HepG2 (cell line): ENCODE measurements around the gene ZCCHC24. TPM values are rescaled to one million over a fixed set of nuclear protein-coding genes. Genes with fewer than 3 reads are reported as not detected.

Experiments used
- ATM ChIP-seq: fragments of 450-650 bp; IDR thresholded peaks from 2 replicates; pipeline ENCODE4 v1.7.1; 2017; ENCODE audit warnings: mild to moderate bottlenecking, borderline replicate concordance
- EEA1 ChIP-seq: sonication (generic); formaldehyde crosslinking; IDR thresholded peaks from 2 replicates; pipeline ENCODE4 v1.5.1; 2020; ENCODE audit warnings: mild to moderate bottlenecking, missing genetic modification reagents, borderline replicate concordance
- ELF1 ChIP-seq: sonication (generic); formaldehyde crosslinking; IDR thresholded peaks from 2 replicates; pipeline ENCODE4 v1.4.0; 2020; ENCODE audit warnings: missing genetic modification reagents
- FOXA3 ChIP-seq: IDR thresholded peaks from 2 replicates; pipeline ENCODE4 v1.6.1; 2016; ENCODE audit warnings: missing genetic modification reagents, missing compliant biosample characterization
- HNRNPL ChIP-seq: fragments of 200-400 bp; formaldehyde crosslinking; IDR thresholded peaks from 2 replicates; pipeline ENCODE4 v1.6.1; 2017; ENCODE audit warnings: mild to moderate bottlenecking, low read depth, low read length
- JUNB ChIP-seq: sonication (generic); formaldehyde crosslinking; IDR thresholded peaks from 2 replicates; pipeline ENCODE4 v1.8.0; 2022; ENCODE audit warnings: missing genetic modification reagents, mild to moderate bottlenecking, borderline replicate concordance
- MAFG ChIP-seq: sonication (generic); formaldehyde crosslinking; IDR thresholded peaks from 2 replicates; pipeline ENCODE4 v1.5.1; 2020; ENCODE audit warnings: mild to moderate bottlenecking, missing genetic modification reagents
- MIER2 ChIP-seq: IDR thresholded peaks from 2 replicates; pipeline ENCODE4 v1.6.1; 2016; ENCODE audit warnings: missing biosample characterization, missing genetic modification reagents
- MXD4 ChIP-seq: IDR thresholded peaks from 2 replicates; pipeline ENCODE4 v1.6.1; 2016; ENCODE audit warnings: mild to moderate bottlenecking, missing biosample characterization, missing genetic modification reagents
- NBN ChIP-seq: fragments of 450-650 bp; conservative IDR thresholded peaks from 2 replicates; pipeline ENCODE4 v1.6.1; 2017
- NCOA1 ChIP-seq: sonication (generic); formaldehyde crosslinking; IDR thresholded peaks from 2 replicates; pipeline ENCODE4 v1.9.0; 2021; ENCODE audit warnings: missing genetic modification reagents
- NFE2L1 ChIP-seq: sonication (generic); formaldehyde crosslinking; IDR thresholded peaks from 2 replicates; pipeline ENCODE4 v1.4.0; 2020; ENCODE audit warnings: missing genetic modification reagents, mild to moderate bottlenecking, borderline replicate concordance
- NR2F1 ChIP-seq, 2 experiments: fragments of 450-650 bp in 1 of 2; formaldehyde crosslinking in 1 of 2; IDR thresholded peaks; 2 replicates each; pipeline versions ENCODE4 v1.5.0 to v1.6.1; 2016 to 2020; ENCODE audit warnings: mild to moderate bottlenecking in 1 of 2, missing compliant biosample characterization in 1 of 2, missing genetic modification reagents in 1 of 2, moderate library complexity in 1 of 2
- PHF5A ChIP-seq: IDR thresholded peaks from one replicate; pipeline ENCODE4 v1.6.1; 2018; ENCODE audit warnings: low read depth, missing genetic modification reagents; ENCODE audit not compliant: unreplicated experiment
- REL ChIP-seq: sonication (generic); formaldehyde crosslinking; conservative IDR thresholded peaks from 2 replicates; pipeline ENCODE4 v1.8.0; 2022; ENCODE audit warnings: mild to moderate bottlenecking, missing genetic modification reagents, moderate library complexity
- RXRA ChIP-seq: sonication (generic); formaldehyde crosslinking; IDR thresholded peaks from 2 replicates; pipeline ENCODE4 v1.5.1; 2020; ENCODE audit warnings: missing genetic modification reagents
- SATB2 ChIP-seq: sonication (generic); formaldehyde crosslinking; IDR thresholded peaks from 2 replicates; pipeline ENCODE4 v1.5.0; 2020; ENCODE audit warnings: missing genetic modification reagents
- SCMH1 ChIP-seq: sonication (generic); formaldehyde crosslinking; IDR thresholded peaks from 2 replicates; pipeline ENCODE4 v1.9.0; 2021; ENCODE audit warnings: missing genetic modification reagents, mild to moderate bottlenecking, borderline replicate concordance
- SOX6 ChIP-seq, 2 experiments: fragments of 450-650 bp in 1 of 2; sonication (generic) in 1 of 2; formaldehyde crosslinking in 1 of 2; IDR thresholded peaks; 2 replicates each; pipeline versions ENCODE4 v1.4.0 to v1.6.1; 2017 to 2020; ENCODE audit warnings: antibody characterized with exemption in 1 of 2, mild to moderate bottlenecking in 1 of 2, missing genetic modification reagents in 1 of 2
- THAP11 ChIP-seq: IDR thresholded peaks from 2 replicates; pipeline ENCODE4 v1.6.1; 2016; ENCODE audit warnings: missing biosample characterization, missing genetic modification reagents
- YEATS2 ChIP-seq: sonication (generic); formaldehyde crosslinking; IDR thresholded peaks from 2 replicates; pipeline ENCODE4 v1.4.0; 2020; ENCODE audit warnings: missing genetic modification reagents, borderline replicate concordance
- ZBTB20 ChIP-seq: sonication (generic); formaldehyde crosslinking; IDR thresholded peaks from 2 replicates; pipeline ENCODE4 v1.8.1; 2023; ENCODE audit warnings: missing genetic modification reagents, low read depth, mild to moderate bottlenecking, borderline replicate concordance
- ZBTB42 ChIP-seq: sonication (generic); formaldehyde crosslinking; IDR thresholded peaks from 2 replicates; pipeline ENCODE4 v1.5.0; 2020; ENCODE audit warnings: mild to moderate bottlenecking, missing genetic modification reagents
- ZFP41 ChIP-seq: sonication (generic); formaldehyde crosslinking; IDR thresholded peaks from 2 replicates; pipeline ENCODE4 v1.4.0; 2020; ENCODE audit warnings: mild to moderate bottlenecking, missing genetic modification reagents, borderline replicate concordance
- ZNF10 ChIP-seq: sonication (generic); formaldehyde crosslinking; IDR thresholded peaks from 2 replicates; pipeline ENCODE4 v1.4.0; 2020; ENCODE audit warnings: mild to moderate bottlenecking, low read depth, missing genetic modification reagents, borderline replicate concordance
- ZNF160 ChIP-seq: sonication (generic); formaldehyde crosslinking; IDR thresholded peaks from 2 replicates; pipeline ENCODE4 v1.8.0; 2022; ENCODE audit warnings: mild to moderate bottlenecking, inconsistent platforms, missing genetic modification reagents
- ZNF431 ChIP-seq: sonication (generic); formaldehyde crosslinking; IDR thresholded peaks from 2 replicates; pipeline ENCODE4 v1.9.0; 2022; ENCODE audit warnings: missing genetic modification reagents, low read depth, mild to moderate bottlenecking, borderline replicate concordance
- ZNF570 ChIP-seq: sonication (generic); formaldehyde crosslinking; IDR thresholded peaks from 2 replicates; pipeline ENCODE4 v1.4.0; 2020; ENCODE audit warnings: mild to moderate bottlenecking, missing genetic modification reagents, borderline replicate concordance
- ZNF761 ChIP-seq: sonication (generic); formaldehyde crosslinking; conservative IDR thresholded peaks from 2 replicates; pipeline ENCODE4 v1.4.0; 2020; ENCODE audit warnings: mild to moderate bottlenecking, missing genetic modification reagents
- ZNF816 ChIP-seq: sonication (generic); formaldehyde crosslinking; IDR thresholded peaks from 2 replicates; pipeline ENCODE4 v1.8.0; 2022; ENCODE audit warnings: missing genetic modification reagents, mild to moderate bottlenecking, borderline replicate concordance
- ZSCAN20 ChIP-seq: sonication (generic); formaldehyde crosslinking; IDR thresholded peaks from 2 replicates; pipeline ENCODE4 v1.4.0; 2020; ENCODE audit warnings: missing genetic modification reagents, mild to moderate bottlenecking, borderline replicate concordance
- polyA plus RNA-seq, 8 experiments: library from polyadenylated mRNA; depleted of rRNA in 3 of 8; stranded (reverse) in 7 of 8; unstranded in 1 of 8; fragments of >200 nt; fragmentation: Illumina TruSeq in 4 of 8; extraction: Trizol in 4 of 8; gene quantifications; 2 replicates each; pipeline versions ENCODE4 v1.2.1 to v1.2.3, GENCODE V29; 2011 to 2016; ENCODE audit warnings: low read depth in 4 of 8, missing spikeins in 1 of 8, mixed read lengths in 1 of 8; ENCODE audit not compliant: insufficient read depth in 1 of 8
- total RNA-seq, 5 experiments: library from RNA; depleted of rRNA; stranded (reverse); fragments of >200 nt; fragmentation: Illumina TruSeq; extraction: Trizol; gene quantifications; 2 replicates each; pipeline ENCODE4 v1.2.3, GENCODE V29; 2016; ENCODE audit warnings: low read depth in 1 of 5
- TF ChIP-seq, protein P1 (sequence below): sonication (generic); formaldehyde crosslinking; IDR thresholded peaks from 2 replicates; pipeline ENCODE4 v1.5.1; 2020; ENCODE audit warnings: mild to moderate bottlenecking, missing genetic modification reagents, borderline replicate concordance

ZCCHC24 gene
- total and polyA plus RNA-seq, 2 of the 13 experiments (the other 11 are each of a cell fraction or from before 2014, with no cell fraction given) = 3.1 to 7.9 TPM

GRCh38 chr10:79335470-79336235 is 109.8 kb downstream of the ZCCHC24 start (continued):
- TF ChIP-seq ELF1 (CRISPR knock-in tag) (peak; percentile 38; the same call in 1 of the 2 replicates), SOX6 (IDR thresholded peaks at IDR 0.05) (no peak), SOX6 (CRISPR knock-in tag; IDR thresholded peaks at IDR 0.05) (peak; percentile 95), ZNF10 (CRISPR knock-in tag) (no peak), SCMH1 (CRISPR knock-in tag) (no peak), ZNF761 (CRISPR knock-in tag) (no peak), ZFP41 (no peak), ZBTB42 (CRISPR knock-in tag) (no peak; the same call in 1 of the 2 replicates), HNRNPL (peak; percentile 97), PHF5A (CRISPR knock-in tag) (peak; percentile 91), THAP11 (peak; percentile 60), NCOA1 (CRISPR knock-in tag) (peak; percentile 98), MXD4 (no peak; the same call in 1 of the 2 replicates), NBN (no peak), MIER2 (CRISPR knock-in tag) (peak; percentile 84), ZNF570 (no peak), ZNF160 (CRISPR knock-in tag) (0 out of 2 replicates have a peak, but pooled peaks have one; percentile 26), REL (CRISPR knock-in tag) (no peak), EEA1 (no peak), ZNF816 (CRISPR knock-in tag) (no peak), MAFG (CRISPR knock-in tag) (no peak), SATB2 (CRISPR knock-in tag) (no peak), JUNB (CRISPR knock-in tag) (no peak), NFE2L1 (CRISPR knock-in tag) (no peak), ATM (no peak), FOXA3 (peak; percentile 90), NR2F1 (CRISPR knock-in tag; IDR thresholded peaks at IDR 0.05) (peak; percentile 96 to 97), ZNF431 (CRISPR knock-in tag) (peak; percentile 86; the same call in 1 of the 2 replicates), ZSCAN20 (no peak), ZBTB20 (CRISPR knock-in tag) (peak; percentile 78), RXRA (CRISPR knock-in tag) (peak; percentile 100), YEATS2 (peak; percentile 76; the same call in 1 of the 2 replicates)
- TF ChIP-seq, protein P1, sequence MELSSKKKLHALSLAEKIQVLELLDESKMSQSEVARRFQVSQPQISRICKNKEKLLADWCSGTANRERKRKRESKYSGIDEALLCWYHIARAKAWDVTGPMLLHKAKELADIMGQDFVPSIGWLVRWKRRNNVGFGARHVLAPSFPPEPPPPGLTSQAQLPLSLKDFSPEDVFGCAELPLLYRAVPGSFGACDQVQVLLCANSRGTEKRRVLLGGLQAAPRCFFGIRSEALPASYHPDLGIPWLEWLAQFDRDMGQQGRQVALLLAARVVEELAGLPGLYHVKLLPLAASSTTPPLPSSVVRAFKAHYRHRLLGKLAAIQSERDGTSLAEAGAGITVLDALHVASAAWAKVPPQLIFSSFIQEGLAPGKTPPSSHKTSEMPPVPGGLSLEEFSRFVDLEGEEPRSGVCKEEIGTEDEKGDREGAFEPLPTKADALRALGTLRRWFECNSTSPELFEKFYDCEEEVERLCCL (CRISPR knock-in tag) = no peak
